Neural progenitor cell (in vitro differentiated cells): ENCODE results near the gene ZNF488.

ENCODE experiments used
- CTCF ChIP-seq: fragments of 200-600 bp; sonication (generic); IDR thresholded peaks from 2 replicates; pipeline ENCODE4 v1.5.1; 2017; ENCODE audit warnings: antibody characterized with exemption, mild to moderate bottlenecking
- EZH2phosphoT487 ChIP-seq: fragments of 200-600 bp; sonication (generic); IDR thresholded peaks from 2 replicates; pipeline ENCODE4 v1.6.1; 2017; ENCODE audit warnings: antibody characterized with exemption

- TF ChIP-seq CTCF, result no peak
- TF ChIP-seq EZH2phosphoT487, result no peak
Observed at GRCh38 chr10:47400251-47400650, 16.2 kb upstream of the ZNF488 start.
